HG02943 (cell line): ENCODE results near the gene ZNF672.
"Not testable (repeated sequence)": the region's sequence is repeated elsewhere in the genome, so short reads cannot be mapped to it uniquely, and the experiment has no call there.

Source experiments
- ATAC-seq: cut with Tn5 transposase; IDR thresholded peaks from one replicate; pipeline ENCODE4 v1.9.1; 2021; ENCODE audit warnings: mild to moderate bottlenecking, low read depth, moderate library complexity; ENCODE audit not compliant: unreplicated experiment

Gene ZNF672

DNA sequence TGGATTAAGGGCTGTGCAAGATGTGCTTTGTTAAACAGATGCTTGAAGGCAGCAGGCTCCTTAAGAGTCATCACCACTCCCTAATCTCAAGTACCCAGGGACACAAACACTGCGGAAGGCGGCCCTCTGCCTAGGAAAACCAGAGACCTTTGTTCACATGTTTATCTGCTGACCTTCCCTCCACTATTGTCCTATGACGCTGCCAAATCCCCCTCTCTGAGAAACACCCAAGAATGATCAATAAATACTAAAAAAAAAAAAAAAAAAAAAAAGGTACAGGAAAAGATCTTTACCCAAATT is 7.4 kb upstream of the ZNF672 start:
- ATAC-seq: not testable (repeated sequence)

DNA sequence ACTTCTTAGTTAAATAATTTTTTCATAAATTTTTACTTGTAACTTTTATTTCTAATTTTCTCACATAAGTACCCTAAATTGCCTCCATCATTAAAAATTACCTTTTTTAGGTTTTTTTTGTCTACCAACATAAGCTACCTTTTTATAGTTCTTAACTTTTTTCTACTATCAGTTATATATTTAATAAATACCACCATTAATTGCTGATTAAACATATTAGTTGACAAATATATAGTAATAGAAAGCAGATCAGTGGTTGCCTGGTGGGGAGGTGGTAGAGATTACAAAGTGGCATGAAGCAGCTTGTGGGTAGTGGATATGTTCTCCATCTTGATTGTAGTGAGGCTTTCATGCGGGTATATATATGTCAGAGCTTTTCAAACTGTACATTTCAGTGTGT is 6.2 kb upstream of the ZNF672 start:
- ATAC-seq: no peak

DNA sequence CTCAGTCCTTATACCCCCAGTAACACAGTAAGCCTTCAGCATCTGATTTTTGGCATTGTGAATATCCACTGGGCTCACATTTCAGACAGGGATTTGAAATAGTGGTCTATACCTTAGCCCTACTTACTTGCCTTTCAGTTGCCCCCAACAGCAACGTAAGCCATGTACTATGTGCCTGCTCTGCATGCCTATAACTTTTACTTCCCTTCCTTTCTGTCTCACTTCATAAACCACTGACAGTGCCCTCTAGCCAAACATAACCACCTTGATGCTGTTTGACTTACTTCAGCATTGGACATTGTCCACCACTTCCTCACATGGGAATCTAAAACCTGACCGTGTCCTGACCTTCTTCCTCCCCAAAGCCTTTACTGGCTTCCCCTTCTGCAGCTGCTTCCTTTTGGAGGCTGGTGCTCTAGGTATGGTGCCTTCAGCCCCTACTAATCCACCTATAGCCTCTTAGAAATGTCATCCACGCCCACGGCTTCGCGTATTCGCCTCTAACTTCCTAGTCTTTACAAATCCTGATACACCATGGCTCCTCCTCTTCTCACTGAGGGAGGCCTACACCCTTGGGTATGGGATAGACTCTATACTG is 3.6 kb upstream of the ZNF672 start:
- no peak for ATAC-seq

DNA sequence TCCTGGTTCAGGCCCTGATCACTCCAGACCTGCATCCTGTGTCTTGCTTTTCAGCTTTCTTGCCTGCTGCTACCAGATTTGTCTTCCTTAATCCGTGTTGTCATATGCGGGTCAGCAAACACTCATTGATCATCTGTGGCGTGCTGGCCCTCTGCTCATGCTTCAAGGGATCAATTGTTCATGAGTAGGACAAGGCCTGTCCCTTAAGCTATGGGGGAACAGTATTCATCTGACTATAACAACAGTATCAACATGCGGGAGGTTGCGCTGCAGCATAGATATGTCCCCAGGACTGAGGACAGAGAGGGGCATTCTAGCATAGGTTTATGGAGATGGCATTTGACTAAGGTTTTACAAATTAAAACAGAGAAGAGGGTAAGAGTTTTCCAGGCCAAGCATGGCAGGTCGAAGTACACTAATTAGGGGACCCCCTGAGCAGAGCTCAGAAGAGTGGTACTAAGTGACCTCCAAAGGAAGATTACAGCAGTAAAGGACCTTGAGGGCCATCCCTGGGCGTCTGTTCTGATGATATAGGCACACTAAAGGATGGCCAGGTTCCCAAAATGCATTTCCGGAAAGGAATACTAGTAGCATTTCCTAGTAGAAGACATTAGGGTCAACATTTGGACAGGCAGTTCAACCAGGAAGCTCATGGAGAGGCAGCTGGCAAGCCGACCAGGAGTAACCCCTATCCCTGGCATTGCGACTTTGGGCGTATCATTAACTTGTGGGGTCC is 811 bp upstream of the ZNF672 start:
- ATAC-seq: no peak

DNA sequence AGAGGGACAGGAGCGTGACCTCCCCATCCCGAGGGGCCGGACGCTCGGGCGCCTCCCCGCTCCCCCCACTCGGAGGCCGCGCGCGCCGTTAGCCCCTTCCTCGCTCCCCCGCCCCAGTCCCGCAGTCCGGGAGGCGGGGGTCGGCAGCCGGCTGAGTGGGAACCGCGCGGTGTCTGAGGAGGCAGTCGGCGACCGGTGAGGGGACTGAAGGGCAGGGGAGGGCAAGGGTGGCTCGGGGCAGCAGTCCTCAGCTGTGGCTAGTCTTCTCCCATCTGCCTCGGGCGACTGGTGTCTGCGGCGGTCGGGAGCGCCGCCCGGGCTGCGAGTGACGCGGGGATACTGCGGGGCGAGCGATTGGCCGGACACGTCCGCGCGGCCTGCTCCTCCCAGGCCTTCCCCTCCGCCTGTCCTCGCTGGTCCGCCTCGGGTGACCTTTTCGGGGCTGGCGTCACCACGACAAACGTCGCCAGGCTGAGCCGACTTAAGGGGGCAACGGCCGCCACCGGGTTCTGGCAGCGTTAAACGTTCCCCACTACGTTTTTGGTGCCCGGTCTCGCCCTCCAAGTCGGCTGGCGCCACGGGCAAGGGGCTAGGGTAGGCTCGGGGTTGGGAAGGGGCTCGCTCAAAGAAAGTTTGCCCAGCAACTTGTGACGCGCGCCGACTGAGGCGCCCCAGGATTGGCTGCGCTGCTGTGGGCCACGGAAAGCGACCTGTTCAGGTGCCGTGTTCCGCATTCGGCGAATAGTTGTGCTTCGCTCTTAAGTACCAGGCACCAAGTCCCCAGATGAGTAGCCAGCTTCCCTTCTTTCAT is 538 bp downstream of the ZNF672 start:
- peak; percentile 65 for ATAC-seq

DNA sequence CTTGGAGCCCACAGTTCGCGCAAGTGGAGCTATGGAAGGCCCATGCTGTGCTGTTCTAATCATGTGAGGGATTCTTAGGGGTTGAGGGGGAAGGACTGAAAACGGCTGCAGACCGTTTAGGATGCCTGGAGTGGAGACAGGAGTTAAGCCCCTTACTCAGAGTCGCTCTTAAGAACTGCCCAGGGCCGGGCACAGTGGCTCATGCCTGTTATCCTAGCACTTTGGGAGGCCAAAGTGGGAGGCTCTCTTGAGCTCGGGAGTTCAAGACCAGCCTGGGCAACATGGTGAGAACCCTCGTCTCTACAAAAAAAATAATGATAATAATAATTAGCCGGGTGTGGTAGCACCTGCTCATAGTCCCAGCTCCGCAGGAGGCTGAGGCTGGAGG is 1.1 kb downstream of the ZNF672 start:
- peak; percentile 4 for ATAC-seq

DNA sequence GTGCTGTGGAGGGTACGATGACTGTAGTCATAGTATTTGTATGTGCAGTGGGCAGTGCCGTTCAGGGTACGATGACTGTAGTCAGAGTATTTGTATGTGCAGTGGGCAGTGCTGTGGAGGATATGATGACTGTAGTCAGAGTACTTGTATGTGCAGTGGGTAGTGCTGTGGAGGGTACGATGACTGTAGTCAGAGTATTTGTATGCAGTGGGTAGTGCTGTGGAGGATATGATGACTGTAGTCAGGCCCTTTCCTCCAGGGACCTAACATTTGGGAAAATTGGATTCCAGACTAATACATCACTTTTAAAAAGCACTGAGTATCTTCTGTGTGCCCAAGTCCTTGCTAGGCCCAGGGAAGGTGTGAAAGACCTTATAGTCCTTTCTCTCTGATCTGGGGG is 2.9 kb downstream of the ZNF672 start:
- no peak for ATAC-seq

DNA sequence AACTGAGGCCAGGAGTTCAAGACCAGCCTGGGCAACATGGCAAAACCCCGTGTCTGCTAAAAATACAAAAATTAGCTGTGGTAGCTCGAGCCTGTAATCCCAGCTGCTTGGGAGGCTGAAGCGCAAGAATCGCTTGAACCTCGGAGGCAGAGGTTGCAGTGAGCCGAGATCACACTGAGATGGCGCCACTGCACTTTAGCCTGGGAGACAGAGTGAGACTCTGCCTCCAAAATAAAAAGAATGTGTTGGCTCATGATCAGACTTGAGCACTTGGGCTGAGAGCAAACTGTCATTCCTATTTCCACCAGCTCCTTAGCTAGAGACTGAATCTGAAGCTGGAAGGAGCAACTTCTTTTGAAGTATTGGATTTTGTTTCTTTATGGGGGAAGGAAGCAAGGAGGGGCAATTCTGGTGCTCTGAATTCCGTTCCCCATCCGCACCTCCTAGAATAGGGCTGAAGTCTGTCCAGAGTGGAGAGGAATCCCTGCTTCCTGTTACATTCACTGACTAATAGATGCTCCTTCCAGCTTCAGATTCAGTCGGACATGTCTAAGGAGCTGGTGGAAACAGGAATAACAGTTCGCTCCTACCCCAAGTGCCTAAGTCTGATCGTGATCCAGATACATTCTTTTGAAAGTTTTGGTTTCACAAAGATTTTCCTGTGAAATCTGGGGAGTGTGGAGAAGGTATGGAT is 3.8 kb downstream of the ZNF672 start:
- ATAC-seq: no peak

DNA sequence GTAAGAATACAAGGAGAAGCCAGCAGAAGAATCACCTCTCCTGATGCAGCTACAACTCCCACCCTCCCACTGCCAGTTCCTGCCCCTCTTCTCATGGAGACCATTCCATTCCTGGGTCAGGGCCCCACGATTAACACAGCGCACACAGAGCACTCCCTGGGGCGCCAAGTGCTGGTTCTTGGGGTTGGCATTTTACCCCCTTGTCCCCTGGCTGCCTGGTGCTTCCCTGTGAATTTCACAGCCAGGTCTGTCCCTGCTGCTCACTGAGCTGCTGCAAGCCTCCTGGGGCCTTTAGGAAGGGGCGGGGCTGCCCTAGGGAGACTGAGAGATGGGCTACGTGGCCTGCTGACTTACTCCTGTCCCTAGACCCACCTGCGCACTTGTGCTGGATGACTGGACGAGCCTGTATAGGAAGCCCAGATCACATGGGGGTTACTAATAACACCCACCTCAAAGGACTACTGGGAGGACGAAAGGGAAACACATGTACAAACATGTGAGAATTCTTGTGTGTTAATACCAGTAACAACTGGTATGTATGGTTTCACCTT is 4.8 kb downstream of the ZNF672 start:
- ATAC-seq: no peak

DNA sequence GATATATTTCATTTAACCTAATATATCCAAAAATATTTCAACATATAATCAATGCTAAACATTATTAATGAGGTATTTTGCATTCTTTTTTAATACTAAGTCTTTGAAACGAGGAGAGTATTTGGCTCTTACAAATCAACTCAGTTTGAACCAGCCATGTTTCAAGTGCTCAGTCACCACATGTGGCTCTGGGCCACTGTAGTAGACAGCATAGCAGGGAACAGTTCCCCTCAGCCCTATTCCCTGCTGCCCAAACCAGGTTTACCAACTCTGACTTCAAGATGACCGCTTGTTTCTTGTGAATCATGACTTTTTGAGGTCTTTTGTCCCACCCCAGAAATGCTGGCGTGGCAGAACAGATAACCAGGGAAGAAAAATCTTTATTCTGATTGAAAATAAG is 5.7 kb downstream of the ZNF672 start:
- no peak for ATAC-seq

DNA sequence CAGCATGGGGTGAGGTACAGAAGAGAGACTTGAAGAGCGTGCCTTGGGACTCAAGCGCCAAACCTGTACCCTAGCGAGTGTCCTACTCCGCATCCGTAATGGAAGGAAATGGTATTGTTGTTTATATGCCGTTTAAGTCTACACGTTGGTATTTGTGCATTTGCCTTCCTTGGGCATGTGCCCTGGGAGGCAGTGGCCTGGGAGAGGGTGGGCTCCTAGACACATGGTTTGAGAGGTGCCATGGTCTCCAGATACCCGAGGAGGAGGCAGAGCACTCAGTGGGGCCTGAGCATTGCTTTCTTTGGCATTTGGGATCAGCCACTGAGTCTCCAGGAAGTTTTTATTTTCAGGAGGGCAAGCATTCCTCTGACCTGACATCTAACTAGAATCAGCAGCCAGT is 6.5 kb downstream of the ZNF672 start:
- no peak for ATAC-seq

DNA sequence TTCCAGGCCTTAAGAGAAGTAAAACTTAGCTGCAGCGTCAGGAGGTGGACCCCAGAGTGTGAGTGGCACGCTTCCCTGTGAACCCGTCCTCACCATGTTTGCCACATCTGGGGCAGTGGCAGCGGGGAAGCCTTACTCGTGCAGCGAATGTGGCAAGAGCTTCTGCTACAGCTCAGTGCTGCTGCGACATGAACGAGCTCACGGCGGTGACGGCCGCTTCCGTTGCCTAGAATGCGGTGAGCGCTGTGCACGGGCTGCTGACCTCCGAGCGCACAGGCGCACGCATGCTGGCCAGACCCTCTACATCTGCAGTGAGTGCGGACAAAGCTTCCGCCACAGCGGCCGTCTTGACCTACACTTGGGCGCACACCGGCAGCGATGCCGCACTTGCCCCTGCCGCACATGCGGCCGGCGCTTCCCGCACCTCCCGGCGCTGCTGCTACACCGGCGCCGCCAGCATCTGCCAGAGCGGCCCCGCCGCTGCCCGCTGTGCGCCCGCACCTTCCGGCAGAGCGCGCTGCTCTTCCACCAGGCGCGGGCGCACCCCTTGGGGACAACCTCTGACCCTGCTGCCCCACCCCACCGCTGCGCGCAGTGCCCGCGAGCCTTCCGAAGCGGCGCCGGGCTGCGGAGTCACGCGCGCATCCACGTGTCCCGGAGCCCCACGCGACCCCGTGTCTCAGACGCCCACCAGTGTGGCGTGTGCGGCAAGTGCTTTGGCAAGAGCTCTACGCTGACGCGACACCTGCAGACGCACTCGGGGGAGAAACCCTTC is 9.3 kb downstream of the ZNF672 start:
- ATAC-seq: no peak

DNA sequence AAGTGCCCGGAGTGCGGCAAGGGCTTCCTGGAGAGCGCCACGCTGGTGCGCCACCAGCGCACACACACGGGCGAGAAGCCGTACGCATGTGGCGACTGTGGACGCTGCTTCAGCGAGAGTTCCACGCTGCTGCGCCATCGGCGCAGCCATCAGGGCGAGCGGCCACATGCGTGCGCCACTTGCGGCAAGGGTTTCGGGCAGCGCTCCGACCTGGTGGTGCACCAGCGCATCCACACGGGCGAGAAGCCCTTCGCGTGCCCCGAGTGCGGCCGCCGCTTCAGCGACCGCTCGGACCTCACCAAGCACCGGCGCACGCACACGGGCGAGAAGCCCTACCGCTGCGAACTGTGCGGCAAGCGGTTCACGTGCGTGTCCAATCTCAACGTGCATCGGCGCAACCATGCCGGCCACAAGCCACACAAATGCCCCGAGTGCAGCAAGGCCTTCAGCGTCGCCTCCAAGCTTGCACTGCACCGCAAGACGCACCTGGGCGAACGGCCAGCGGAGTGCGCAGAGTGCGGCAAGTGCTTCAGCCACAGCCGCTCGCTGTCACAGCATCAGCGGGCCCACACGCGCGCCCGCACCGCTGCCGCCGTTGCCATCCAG is 10.0 kb downstream of the ZNF672 start:
- no peak for ATAC-seq

DNA sequence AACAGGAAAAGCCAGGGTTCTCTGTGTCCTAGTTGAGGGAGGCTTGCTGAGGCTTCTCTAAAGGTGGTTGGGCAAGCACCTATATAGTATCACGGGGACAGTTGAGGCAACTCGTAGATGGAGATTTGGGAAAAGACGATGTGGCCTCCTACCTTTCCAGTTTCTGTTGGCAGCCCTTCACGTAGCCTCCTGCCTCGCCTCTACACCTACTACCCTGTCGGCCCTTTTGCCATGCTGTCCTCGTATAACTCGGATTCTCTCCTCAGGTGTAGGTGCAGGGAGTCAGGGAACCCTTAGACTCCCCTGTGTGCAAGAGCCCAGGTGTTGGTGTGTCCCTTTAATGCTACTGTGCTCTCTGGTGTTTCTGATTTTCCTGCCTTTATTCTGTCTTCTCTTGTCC is 10.6 kb downstream of the ZNF672 start:
- no peak for ATAC-seq

DNA sequence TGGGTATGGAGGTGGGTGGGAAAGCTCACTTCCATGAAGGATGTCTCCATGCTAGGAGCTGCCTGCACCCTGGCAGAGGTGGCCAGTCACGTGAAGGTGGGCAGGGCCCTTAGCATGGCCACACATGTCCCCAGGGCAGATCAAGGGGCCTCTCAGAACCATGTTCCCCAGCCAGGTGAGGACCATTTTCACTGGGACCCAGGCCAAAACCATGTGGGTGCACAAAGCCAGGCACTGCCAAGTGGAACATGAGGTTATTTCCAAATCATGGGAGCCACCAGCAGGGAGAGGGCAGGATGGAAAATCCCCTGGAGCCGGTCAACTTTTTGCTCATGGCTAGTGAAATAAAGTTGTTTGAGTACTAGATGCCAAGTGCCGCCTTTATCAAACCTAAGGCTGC is 11.1 kb downstream of the ZNF672 start:
- no peak for ATAC-seq

DNA sequence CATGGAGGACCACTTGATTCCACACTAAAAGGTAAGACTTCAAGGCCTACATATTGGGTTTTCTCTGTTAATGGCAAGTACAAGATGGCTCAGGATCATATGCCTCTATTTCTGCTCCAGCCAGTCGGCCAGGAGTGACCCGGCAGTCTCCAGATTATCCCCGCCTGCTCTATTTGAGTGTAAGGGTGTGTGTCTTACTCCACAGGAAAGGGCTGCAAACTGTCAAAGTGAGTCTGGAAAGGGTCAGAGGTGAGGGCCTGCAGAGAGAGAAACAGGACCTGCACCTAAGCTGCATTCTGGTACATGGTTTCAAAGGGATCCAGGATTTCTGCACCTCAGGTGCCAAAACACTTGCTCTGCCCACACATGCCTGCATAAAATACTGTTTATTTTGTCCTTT is 11.6 kb downstream of the ZNF672 start:
- no peak for ATAC-seq

DNA sequence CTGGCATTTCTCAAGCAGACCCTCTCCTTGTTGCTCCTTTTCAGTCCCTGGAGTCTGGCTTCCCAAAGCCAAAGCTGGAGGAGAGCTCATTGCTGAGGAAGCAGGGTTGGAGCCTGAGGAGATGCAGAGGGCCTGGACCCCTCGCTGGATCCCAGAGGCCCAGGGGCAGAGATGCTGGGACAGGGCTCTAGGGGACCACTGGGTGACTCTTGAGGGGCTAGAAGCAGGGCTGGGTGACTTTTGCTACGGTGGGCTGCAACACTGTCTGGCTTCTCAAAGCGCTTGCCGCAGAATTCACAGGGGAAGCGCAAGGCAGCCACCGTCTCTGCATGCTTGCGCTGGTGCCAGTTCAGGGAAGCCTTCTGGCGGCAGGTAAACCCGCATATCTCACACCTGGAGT is 12.1 kb downstream of the ZNF672 start:
- no peak for ATAC-seq

DNA sequence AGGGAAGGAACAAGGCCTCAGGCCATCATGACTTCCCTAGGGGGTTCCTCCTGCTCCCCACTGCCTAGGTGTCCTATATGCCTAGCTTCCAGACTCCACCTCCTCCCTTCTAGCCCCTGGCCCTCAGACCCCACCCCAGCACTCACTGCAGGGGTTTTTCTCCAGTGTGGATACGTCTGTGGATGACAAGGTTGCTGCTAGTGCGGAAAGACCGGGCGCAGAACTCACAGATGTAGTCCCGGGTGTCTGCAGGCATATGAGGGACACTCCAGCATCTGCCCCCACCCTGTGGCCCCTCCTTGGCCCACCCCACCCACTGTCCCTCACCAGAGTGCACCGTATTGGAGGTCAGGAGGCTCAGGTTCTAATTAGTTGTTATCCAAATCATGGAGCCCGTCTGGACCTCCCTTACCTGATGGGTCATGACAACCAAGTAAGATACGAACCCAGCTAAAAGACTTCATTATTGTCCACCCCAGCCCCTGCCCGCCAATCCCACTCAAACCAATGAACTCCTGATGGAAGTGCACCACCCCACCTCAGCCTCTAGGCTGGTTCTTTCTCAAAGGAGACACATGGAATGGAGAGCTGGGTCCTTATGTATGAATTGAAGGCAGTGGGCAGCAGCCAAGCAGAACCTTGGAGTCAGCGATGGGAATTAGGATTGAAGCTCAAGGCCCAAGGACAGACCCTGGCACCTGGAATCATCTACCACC is 12.7 kb downstream of the ZNF672 start:
- no peak for ATAC-seq

DNA sequence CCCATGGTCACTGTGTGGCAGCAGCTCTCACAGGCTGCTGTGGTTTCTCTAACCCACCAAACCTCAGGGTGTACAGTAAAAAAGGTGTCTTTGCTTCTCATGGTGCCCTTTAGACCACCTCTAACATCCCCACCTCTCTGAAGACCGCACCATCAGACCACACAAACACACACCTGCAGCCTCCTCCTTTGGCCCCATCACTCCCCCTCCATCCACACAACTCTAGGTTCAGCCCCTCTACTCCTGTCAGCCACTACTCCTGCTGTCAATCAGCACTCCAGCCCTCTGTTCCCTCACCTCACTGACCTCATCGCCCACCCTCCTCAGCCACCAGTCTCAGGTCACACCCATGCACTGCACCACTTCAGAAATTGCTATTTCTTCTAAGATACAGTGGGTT is 13.4 kb downstream of the ZNF672 start:
- ATAC-seq: no peak
